SU-DHL-6 (cell line): Measurements from ENCODE around the gene MATN1.

ENCODE experiments used
- H2AFZ ChIP-seq: fragments of 200-600 bp; sonication (generic); 2 replicates; pipeline ENCODE4 v1.6.1; 2014; ENCODE audit warnings: low read depth, mild to moderate bottlenecking, moderate library complexity, mixed read lengths, antibody characterized with exemption, low read length; ENCODE audit not compliant: severe bottlenecking
- H3F3A ChIP-seq: fragments of 200-600 bp; shearing (Covaris generic); 2 replicates; pipeline ENCODE4 v1.6.0; 2016; ENCODE audit warnings: antibody characterized with exemption, mild to moderate bottlenecking; ENCODE audit not compliant: insufficient read depth
- H3K27ac ChIP-seq: fragments of 200-600 bp; sonication (generic); 2 replicates; pipeline ENCODE4 v1.5.1; 2016; ENCODE audit warnings: low read depth, mild to moderate bottlenecking, low read length, moderate library complexity, mixed read lengths
- H3K27me3 ChIP-seq: fragments of 200-600 bp; sonication (generic), shearing (Covaris generic); 2 replicates; pipeline ENCODE4 v1.6.0; 2014; ENCODE audit warnings: mild to moderate bottlenecking, low read length
- H3K36me3 ChIP-seq: fragments of 200-600 bp; sonication (generic); 2 replicates; pipeline ENCODE4 v1.6.1; 2014; ENCODE audit warnings: mild to moderate bottlenecking, low read length, mixed read lengths
- H3K4me2 ChIP-seq: fragments of 300-600, 200-600 bp; shearing (Covaris generic), sonication (generic); 2 replicates; pipeline ENCODE4 v1.6.0; 2014; ENCODE audit warnings: low read length, low read depth, mild to moderate bottlenecking; ENCODE audit not compliant: poor library complexity, severe bottlenecking
- H3K4me3 ChIP-seq: fragments of 200-600 bp; sonication (generic); 2 replicates; pipeline ENCODE4 v1.5.1; 2014; ENCODE audit warnings: antibody characterized with exemption, low read length, mild to moderate bottlenecking, mixed read lengths; ENCODE audit not compliant: insufficient read depth, poor library complexity, severe bottlenecking
- H3K79me2 ChIP-seq: fragments of 200-600 bp; sonication (generic); 2 replicates; pipeline ENCODE4 v1.6.1; 2014; ENCODE audit warnings: mild to moderate bottlenecking, low read length, moderate library complexity; ENCODE audit not compliant: insufficient read depth
- H3K9ac ChIP-seq: fragments of 200-600 bp; sonication (generic); 2 replicates; pipeline ENCODE4 v1.7.0; 2014; ENCODE audit warnings: mild to moderate bottlenecking, low read length
- H3K9me2 ChIP-seq: fragments of 200-600 bp; sonication (generic); replicated peaks from 2 replicates; pipeline ENCODE4 v1.6.1; 2014; ENCODE audit warnings: low read length; ENCODE audit not compliant: insufficient read depth
- H3K9me3 ChIP-seq: fragments of 200-600 bp; sonication (generic); 2 replicates; pipeline ENCODE4 v1.6.1; 2014; ENCODE audit warnings: low read length, mixed read lengths; ENCODE audit not compliant: insufficient read depth
- H4K20me1 ChIP-seq: fragments of 200-600 bp; sonication (generic); 2 replicates; pipeline ENCODE4 v1.6.1; 2014; ENCODE audit warnings: low read depth, mild to moderate bottlenecking, antibody characterized with exemption, low read length, moderate library complexity, mixed read lengths
- CTCF ChIP-seq: fragments of 200-600 bp; sonication (generic); IDR thresholded peaks from one replicate; pipeline ENCODE4 v1.5.1; 2017; ENCODE audit warnings: antibody characterized with exemption, mild to moderate bottlenecking, low read length, moderate library complexity; ENCODE audit not compliant: insufficient read depth, poor library complexity, severe bottlenecking
- EZH2phosphoT487 ChIP-seq: fragments of 200-600 bp; sonication (generic), shearing (Covaris generic); conservative IDR thresholded peaks from 2 replicates; pipeline ENCODE4 v1.6.1; 2018; ENCODE audit warnings: mild to moderate bottlenecking, antibody characterized with exemption, low read length, moderate library complexity, mixed read lengths

Gene MATN1

GRCh38 chr1:30731806-30732276, 8.5 kb upstream of the MATN1 start:
- H2AFZ ChIP-seq, result no peak overlapping the region
- H3K9me3 ChIP-seq, result no peaks in the 10 kb centered on the region
- H3K27me3 ChIP-seq, result no peaks in the 10 kb centered on the region
- peaks cover 6% of the 10 kb centered on the region; the same call in 1 of the 2 replicates for H3K36me3 ChIP-seq
- H3K4me3 ChIP-seq, result no peak overlapping the region
- H4K20me1 ChIP-seq, result no peaks in the 10 kb centered on the region
- H3K9ac ChIP-seq, result no peak overlapping the region
- no peaks in the 10 kb centered on the region for H3K79me2 ChIP-seq
- TF ChIP-seq CTCF, result no peak
- no peak for TF ChIP-seq EZH2phosphoT487
- H3K27ac ChIP-seq, result no peak overlapping the region
- H3K4me2 ChIP-seq, result no peak overlapping the region
- no peaks in the 10 kb centered on the region for H3K9me2 ChIP-seq
- peaks cover 33% of the 10 kb centered on the region for H3F3A ChIP-seq

GRCh38 chr1:30731109-30731805, 7.9 kb upstream of the MATN1 start:
- H4K20me1 ChIP-seq, result no peaks in the 10 kb centered on the region
- 0 out of 2 replicates have a peak, but pooled peaks cover 3% of the 10 kb centered on the region for H3K36me3 ChIP-seq
- H3K27me3 ChIP-seq, result no peaks in the 10 kb centered on the region
- peaks cover 30% of the 10 kb centered on the region for H3F3A ChIP-seq
- no peaks in the 10 kb centered on the region for H3K79me2 ChIP-seq
- TF ChIP-seq CTCF (no peak), EZH2phosphoT487 (no peak)
- H3K9me3 ChIP-seq, result no peaks in the 10 kb centered on the region
- H3K9ac ChIP-seq, result no peak overlapping the region
- no peak overlapping the region for H3K4me2 ChIP-seq
- no peak overlapping the region for H2AFZ ChIP-seq
- H3K9me2 ChIP-seq, result no peaks in the 10 kb centered on the region
- no peak overlapping the region for H3K27ac ChIP-seq
- no peak overlapping the region for H3K4me3 ChIP-seq

- peaks cover 30% of the 10 kb centered on the region for H3F3A ChIP-seq
- peak overlapping the region; percentile 33 for H3K4me2 ChIP-seq
- H3K27ac ChIP-seq, result no peak overlapping the region
- no peaks in the 10 kb centered on the region for H4K20me1 ChIP-seq
- 0 out of 2 replicates have a peak, but pooled peaks cover 3% of the 10 kb centered on the region for H3K36me3 ChIP-seq
- no peak overlapping the region for H2AFZ ChIP-seq
- H3K4me3 ChIP-seq, result no peak overlapping the region
- peak overlapping the region; percentile 26; the same call in 1 of the 2 replicates for H3K9ac ChIP-seq
- TF ChIP-seq CTCF, result no peak
- no peaks in the 10 kb centered on the region for H3K79me2 ChIP-seq
- H3K9me3 ChIP-seq, result no peaks in the 10 kb centered on the region
- H3K27me3 ChIP-seq, result no peaks in the 10 kb centered on the region
- H3K9me2 ChIP-seq, result no peaks in the 10 kb centered on the region
Observed at GRCh38 chr1:30730346-30731108, 7.1 kb upstream of the MATN1 start.
